Peyer's patch (tissue), 4 donors: ENCODE data around the gene MRM3. TPM values are rescaled to one million over a fixed set of nuclear protein-coding genes. Genes with fewer than 3 reads are reported as not detected.
"Not testable (repeated sequence)": the region's sequence is repeated elsewhere in the genome, so short reads cannot be mapped to it uniquely, and the experiment has no call there.

ENCODE experiments used
- DNase-seq, 3 donors: peaks; one replicate each; pipeline ENCODE4 v3.0.0-alpha.2; 2017 to 2019
- H3K27ac ChIP-seq, 4 donors: fragments of 200-600 bp; sonication (generic); one replicate each; pipeline ENCODE4 v1.5.1; 2016 to 2019
- H3K27me3 ChIP-seq, 2 donors: fragments of 200-600 bp; sonication (generic); one replicate each; pipeline ENCODE4 v1.5.1; 2019
- H3K36me3 ChIP-seq, 3 donors: fragments of 200-600 bp; sonication (generic); one replicate each; pipeline ENCODE4 v1.5.1; 2016 to 2019
- H3K4me1 ChIP-seq, 4 donors: fragments of 200-600 bp; sonication (generic); one replicate each; pipeline ENCODE4 v1.5.1; 2016 to 2019
- H3K4me3 ChIP-seq, 4 donors: fragments of 200-600 bp; sonication (generic); 1 replicate in 3 of 4; 2 replicates in 1 of 4; pipeline ENCODE4 v1.5.1; 2016 to 2019; ENCODE audit warnings: mild to moderate bottlenecking in 1 of 4
- H3K9me3 ChIP-seq, 4 donors: fragments of 200-600 bp; sonication (generic); one replicate each; pipeline ENCODE4 v1.5.1; 2016 to 2019; ENCODE audit warnings: mild to moderate bottlenecking in 1 of 4
- POLR2A ChIP-seq, 2 donors: fragments of 450-650 bp; IDR thresholded peaks; one replicate each; pipeline ENCODE4 v1.5.1; 2017; ENCODE audit warnings: antibody characterized with exemption in 2 of 2, mild to moderate bottlenecking in 2 of 2, moderate library complexity in 2 of 2
- total RNA-seq, 4 donors: library from RNA; depleted of rRNA; stranded (reverse); fragments of >200 nt; gene quantifications; one replicate each; pipeline ENCODE4 v1.1.0, GENCODE V29; 2016
- TF ChIP-seq, protein P1 (sequence below), 6 experiments: fragments of 450-650 bp in 4 of 6; fragments of 200-600 bp in 2 of 6; sonication (generic) in 1 of 6; IDR thresholded peaks; one replicate each; pipeline ENCODE4 v1.5.1; 2017 to 2019; ENCODE audit warnings: antibody characterized with exemption in 6 of 6, mild to moderate bottlenecking in 3 of 6, moderate library complexity in 1 of 6

The MRM3 gene
- total RNA-seq, 4 donors from 2014 or later = 17.0 to 23.0 (median 22.2) TPM

DNA sequence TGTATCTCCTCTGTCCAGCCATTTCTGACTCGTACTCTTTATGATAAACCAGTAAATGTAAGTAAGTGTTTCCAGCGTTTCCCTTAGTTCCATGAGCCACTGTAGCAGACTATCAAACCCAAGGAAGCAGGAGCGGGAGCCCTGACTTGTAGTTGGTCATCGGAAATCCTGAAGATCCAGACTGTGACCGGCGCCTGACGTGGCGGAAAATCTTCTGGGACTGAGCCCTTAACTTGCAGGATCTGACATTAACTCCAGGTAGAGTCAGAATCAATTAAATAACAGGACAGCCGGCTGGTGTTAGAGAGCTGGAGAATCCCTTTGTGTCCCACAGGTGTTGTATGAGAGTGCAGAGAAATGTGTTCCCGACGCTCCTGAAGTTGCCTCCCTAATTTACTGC, 4.1 kb upstream of the MRM3 start:
- no peak for DNase-seq
- Histone ChIP-seq H3K36me3 (peaks cover 0 to 58% (median 0%) of the 10 kb centered on the region in 3 donors), H3K9me3 (no peaks in the 10 kb centered on the region), H3K4me1 (peaks cover 0 to 10% (median 6%) of the 10 kb centered on the region in 4 donors), H3K4me3 (no peak overlapping the region), H3K27ac (no peak overlapping the region), H3K27me3 (no peaks in the 10 kb centered on the region)
- TF ChIP-seq POLR2A (IDR thresholded peaks at IDR 0.05) = no peak
- TF ChIP-seq, protein P1, sequence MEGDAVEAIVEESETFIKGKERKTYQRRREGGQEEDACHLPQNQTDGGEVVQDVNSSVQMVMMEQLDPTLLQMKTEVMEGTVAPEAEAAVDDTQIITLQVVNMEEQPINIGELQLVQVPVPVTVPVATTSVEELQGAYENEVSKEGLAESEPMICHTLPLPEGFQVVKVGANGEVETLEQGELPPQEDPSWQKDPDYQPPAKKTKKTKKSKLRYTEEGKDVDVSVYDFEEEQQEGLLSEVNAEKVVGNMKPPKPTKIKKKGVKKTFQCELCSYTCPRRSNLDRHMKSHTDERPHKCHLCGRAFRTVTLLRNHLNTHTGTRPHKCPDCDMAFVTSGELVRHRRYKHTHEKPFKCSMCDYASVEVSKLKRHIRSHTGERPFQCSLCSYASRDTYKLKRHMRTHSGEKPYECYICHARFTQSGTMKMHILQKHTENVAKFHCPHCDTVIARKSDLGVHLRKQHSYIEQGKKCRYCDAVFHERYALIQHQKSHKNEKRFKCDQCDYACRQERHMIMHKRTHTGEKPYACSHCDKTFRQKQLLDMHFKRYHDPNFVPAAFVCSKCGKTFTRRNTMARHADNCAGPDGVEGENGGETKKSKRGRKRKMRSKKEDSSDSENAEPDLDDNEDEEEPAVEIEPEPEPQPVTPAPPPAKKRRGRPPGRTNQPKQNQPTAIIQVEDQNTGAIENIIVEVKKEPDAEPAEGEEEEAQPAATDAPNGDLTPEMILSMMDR (IDR thresholded peaks at IDR 0.05) = no peak

DNA sequence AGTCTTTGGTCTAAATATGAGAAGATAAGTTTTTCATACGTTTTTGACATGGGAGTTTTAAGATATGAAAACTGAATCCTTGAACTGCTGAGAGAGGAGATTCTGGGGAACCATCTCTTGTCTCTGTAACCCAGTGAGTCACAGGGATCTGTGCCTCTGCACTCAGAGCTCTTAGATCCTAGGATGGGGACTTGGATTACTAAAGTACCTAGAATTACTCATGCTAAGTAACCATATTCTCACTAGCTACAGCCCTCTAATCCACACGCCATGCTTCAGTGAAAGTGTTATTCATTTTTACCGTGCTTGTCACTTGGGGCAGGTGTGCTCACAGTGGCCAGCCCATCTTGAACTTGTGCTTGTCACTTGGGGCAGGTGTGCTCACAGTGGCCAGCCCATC, 2.0 kb downstream of the MRM3 start:
- Histone ChIP-seq H3K36me3 (peaks cover 0 to 17% (median 0%) of the 10 kb centered on the region in 3 donors), H3K4me3 (no peak overlapping the region), H3K27ac (no peak overlapping the region), H3K4me1 (peaks cover 0 to 25% (median 8%) of the 10 kb centered on the region in 4 donors), H3K27me3 (no peaks in the 10 kb centered on the region), H3K9me3 (no peaks in the 10 kb centered on the region)
- no peak for DNase-seq
- no peak for TF ChIP-seq POLR2A (IDR thresholded peaks at IDR 0.05)
- TF ChIP-seq, protein P1 (IDR thresholded peaks at IDR 0.05) = no peak

DNA sequence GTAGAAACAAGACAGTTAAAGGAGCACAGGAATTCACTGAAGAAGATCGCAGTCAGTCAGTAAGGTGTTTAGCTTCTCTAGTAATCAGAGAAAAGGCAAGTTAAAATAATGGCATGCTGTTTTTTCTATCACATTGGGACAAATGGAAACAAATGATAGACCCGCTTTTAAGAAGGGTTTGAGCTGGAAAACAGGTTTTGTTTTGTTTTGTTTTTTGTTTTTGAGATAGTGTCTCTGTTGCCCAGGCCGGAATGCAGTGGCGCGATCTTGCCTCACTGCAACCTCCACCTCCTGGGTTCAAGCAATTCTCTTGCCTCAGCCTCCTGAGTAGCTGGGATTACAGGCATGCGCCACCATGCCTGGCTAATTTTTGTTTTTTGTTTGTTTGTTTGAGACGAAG, 3.7 kb downstream of the MRM3 start:
- H3K36me3 ChIP-seq = peaks cover 0 to 29% (median 0%) of the 10 kb centered on the region in 3 donors
- H3K9me3 ChIP-seq, H3K4me3 ChIP-seq, H3K27ac ChIP-seq, DNase-seq, H3K27me3 ChIP-seq: not testable (repeated sequence)
- H3K4me1 ChIP-seq = peaks cover 0 to 25% (median 8%) of the 10 kb centered on the region in 4 donors

DNA sequence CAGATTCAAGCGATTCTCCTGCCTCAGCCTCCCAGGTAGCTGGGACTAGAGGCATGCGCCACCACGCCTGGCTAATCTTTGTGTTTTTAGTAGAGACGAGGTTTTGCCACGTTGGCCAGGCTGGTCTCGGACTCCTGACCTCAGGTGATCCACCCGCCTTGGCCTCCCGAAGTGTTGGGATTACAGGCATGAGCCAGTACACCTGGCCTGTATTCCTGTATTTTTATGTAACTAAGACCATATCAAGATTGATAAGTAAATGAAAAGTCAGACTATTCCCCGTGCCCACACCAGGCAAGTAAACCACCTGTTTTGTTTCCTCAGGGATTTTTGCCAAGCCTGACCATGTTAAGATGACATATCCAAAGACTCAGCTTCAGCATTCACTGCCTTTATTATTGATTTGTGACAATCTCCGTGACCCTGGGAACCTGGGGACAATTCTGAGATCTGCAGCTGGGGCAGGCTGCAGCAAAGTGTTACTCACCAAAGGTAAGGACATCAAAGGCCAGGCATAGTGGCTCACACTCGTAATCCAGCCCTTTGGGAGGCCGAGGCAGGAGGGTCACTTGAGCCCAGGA, 5.6 kb downstream of the MRM3 start:
- H3K27me3 ChIP-seq = no peaks in the 10 kb centered on the region
- no peaks in the 10 kb centered on the region for H3K9me3 ChIP-seq
- H3K4me1 ChIP-seq = peaks cover 0 to 19% (median 3%) of the 10 kb centered on the region in 4 donors
- no peak overlapping the region for H3K4me3 ChIP-seq
- no peak for DNase-seq
- no peak overlapping the region for H3K27ac ChIP-seq
- H3K36me3 ChIP-seq = peaks cover 0 to 42% (median 0%) of the 10 kb centered on the region in 3 donors
- no peak for TF ChIP-seq POLR2A (IDR thresholded peaks at IDR 0.05)
- TF ChIP-seq, protein P1 (IDR thresholded peaks at IDR 0.05) = no peak

DNA sequence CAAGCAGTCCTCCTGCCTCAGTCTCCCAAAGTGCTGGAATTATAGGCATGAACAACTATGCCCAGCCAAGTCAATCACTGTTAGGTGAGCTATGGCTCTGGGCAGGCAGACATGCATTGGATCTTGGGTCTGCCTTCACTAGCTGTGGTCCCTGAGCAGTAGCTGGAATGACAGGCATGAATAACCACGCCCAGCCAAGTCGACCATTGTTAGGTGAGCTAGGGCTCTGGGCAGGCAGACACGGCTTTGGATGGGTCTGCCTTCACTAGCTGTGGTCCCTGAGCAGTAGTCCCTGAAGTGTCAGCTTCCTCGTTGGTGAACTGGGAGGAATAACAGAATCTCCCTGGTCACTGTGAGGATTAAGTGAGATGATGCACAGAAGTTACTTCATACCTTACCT, 6.4 kb downstream of the MRM3 start:
- DNase-seq = no peak
- Histone ChIP-seq H3K9me3 (no peaks in the 10 kb centered on the region), H3K4me1 (peaks cover 0 to 11% (median under 1%) of the 10 kb centered on the region in 4 donors), H3K36me3 (peaks cover 0 to 42% (median 0%) of the 10 kb centered on the region in 3 donors), H3K4me3 (no peak overlapping the region), H3K27me3 (no peaks in the 10 kb centered on the region), H3K27ac (no peak overlapping the region)
- no peak for TF ChIP-seq POLR2A (IDR thresholded peaks at IDR 0.05)
- TF ChIP-seq, protein P1 (IDR thresholded peaks at IDR 0.05) = no peak

DNA sequence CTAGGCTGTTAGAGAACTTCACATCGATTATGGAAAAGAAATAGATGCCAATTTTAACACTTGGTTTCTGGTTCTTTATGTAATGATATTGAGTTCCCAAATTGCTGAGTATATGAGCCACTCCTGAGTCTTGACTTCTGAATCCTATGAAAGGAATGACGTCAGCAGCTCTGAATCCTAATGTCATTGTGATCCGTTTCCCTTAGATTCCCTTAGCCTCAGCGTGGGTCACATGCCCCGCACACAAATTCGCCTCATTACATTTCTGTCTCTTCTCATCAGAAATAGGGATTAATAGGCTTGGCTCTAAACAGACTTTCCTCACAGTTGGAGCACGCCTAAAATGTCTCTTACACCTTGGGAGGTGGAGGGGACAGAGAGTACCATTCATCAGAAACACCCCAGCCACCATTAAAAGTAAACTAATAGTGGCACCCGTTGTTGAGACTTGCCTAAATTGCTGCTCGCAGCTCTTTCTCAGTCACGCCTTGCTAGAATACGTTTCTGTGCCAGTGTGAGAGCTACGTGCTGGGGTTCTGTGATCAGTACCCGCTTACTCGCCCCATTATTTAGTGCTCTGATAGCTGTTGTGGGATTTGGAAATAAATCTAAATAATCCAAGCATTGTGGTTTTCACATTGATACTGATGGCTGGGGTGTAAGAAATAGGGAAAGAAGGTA, 7.1 kb downstream of the MRM3 start:
- H3K36me3 ChIP-seq = peaks cover 0 to 42% (median 0%) of the 10 kb centered on the region in 3 donors
- no peak for DNase-seq
- no peak overlapping the region for H3K27ac ChIP-seq

DNA sequence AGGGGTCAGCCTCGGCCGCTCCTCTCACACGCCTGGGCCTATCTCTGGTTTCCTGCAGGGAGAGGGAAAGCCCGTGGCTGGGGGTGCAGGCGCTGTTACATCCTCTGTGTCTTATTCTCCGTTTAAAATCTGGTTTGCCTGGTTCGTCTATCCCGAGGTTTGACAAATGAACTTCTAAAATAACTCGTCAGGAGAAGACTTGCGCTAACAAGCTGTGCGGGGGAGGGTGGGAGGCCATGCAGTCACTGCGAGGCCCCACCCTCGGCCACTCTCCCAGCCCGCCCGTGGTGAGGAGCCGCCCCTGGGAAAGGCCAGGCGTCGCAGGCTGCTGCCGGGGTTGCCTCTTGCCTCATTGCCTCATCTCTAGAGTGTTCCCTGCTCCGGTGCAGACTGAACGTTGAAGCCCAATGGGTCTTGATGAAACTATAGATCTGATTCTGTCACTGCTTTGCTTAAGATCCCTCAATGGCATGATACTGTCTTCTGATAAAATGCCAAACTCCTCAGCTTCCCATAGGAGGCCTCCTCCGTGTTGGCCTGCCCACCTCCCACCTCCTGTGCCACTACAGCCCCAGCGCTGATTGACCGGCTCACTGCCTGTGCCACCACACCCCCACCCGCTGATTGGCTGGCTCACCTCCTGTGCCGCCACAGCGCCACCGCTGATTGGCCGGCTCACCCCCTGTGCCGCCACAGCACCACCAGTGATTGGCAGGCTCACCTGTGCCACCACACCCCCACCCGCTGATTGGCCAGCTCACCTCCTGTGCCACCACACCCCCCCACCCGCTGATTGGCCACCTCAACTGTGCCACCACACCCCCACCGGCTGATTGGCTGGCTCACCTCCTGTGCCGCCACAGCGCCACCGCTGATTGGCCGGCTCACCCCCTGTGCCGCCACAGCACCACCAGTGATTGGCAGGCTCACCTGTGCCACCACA, 8.0 kb downstream of the MRM3 start:
- H3K27me3 ChIP-seq, DNase-seq, H3K9me3 ChIP-seq, H3K4me1 ChIP-seq, H3K27ac ChIP-seq, H3K4me3 ChIP-seq: not testable (repeated sequence)
- peaks cover 0 to 42% (median 0%) of the 10 kb centered on the region in 3 donors for H3K36me3 ChIP-seq

More for the DNA sequence above, 7.1 kb downstream of the MRM3 start:
- no peaks in the 10 kb centered on the region for H3K27me3 ChIP-seq
- H3K9me3 ChIP-seq = no peaks in the 10 kb centered on the region
- H3K4me1 ChIP-seq = peaks cover 0 to 3% (median 0%) of the 10 kb centered on the region in 4 donors
- TF ChIP-seq, protein P1 (IDR thresholded peaks at IDR 0.05) = no peak
- no peak for TF ChIP-seq POLR2A (IDR thresholded peaks at IDR 0.05)
- H3K4me3 ChIP-seq = no peak overlapping the region

DNA sequence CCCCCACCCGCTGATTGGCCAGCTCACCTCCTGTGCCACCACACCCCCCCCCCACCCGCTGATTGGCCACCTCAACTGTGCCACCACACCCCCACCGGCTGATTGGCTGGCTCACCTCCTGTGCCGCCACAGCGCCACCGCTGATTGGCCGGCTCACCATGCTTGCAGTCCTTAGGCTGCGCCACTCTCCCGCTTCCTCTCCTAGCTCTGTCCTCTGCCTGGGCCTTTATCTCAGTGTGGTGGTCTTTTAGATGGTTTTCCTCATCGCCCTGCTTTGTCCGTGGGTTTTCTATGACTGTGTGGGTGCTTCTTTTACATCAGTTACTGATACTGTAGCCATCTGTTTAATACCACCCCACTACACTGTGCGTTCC, 8.7 kb downstream of the MRM3 start:
- H3K27ac ChIP-seq, DNase-seq, H3K27me3 ChIP-seq, H3K4me3 ChIP-seq, H3K9me3 ChIP-seq: not testable (repeated sequence)
- H3K36me3 ChIP-seq = peaks cover 0 to 42% (median 0%) of the 10 kb centered on the region in 3 donors
- peaks cover 0 to 12% (median 0%) of the 10 kb centered on the region in 4 donors for H3K4me1 ChIP-seq
